Loucy (cell line): ENCODE data around the gene BTBD16.

Experiments
- H2AFZ ChIP-seq: fragments of 200-600 bp; sonication (generic); 2 replicates; pipeline ENCODE4 v1.6.0; 2016; ENCODE audit warnings: antibody characterized with exemption, mild to moderate bottlenecking, low read length, moderate library complexity
- H3F3A ChIP-seq: fragments of 200-600 bp; 2 replicates; pipeline ENCODE4 v1.6.0; 2016; ENCODE audit warnings: antibody characterized with exemption, low read depth, mild to moderate bottlenecking
- H3K27me3 ChIP-seq: fragments of 200-600 bp; sonication (generic); 2 replicates; pipeline ENCODE4 v1.6.1; 2014; ENCODE audit warnings: low read length, mild to moderate bottlenecking; ENCODE audit not compliant: insufficient read depth, poor library complexity, severe bottlenecking
- H3K36me3 ChIP-seq: fragments of 200-600 bp; sonication (generic); 2 replicates; pipeline ENCODE4 v1.6.1; 2016; ENCODE audit warnings: low read length; ENCODE audit not compliant: insufficient read depth
- H3K4me1 ChIP-seq: fragments of 200-600 bp; sonication (generic); 2 replicates; pipeline ENCODE4 v1.5.1; 2014; ENCODE audit warnings: low read length, mild to moderate bottlenecking; ENCODE audit not compliant: insufficient read depth, poor library complexity, severe bottlenecking
- H3K4me2 ChIP-seq: fragments of 200-600 bp; sonication (generic); 2 replicates; pipeline ENCODE4 v1.6.0; 2014; ENCODE audit warnings: antibody characterized with exemption, low read length, low read depth, mild to moderate bottlenecking; ENCODE audit not compliant: poor library complexity, severe bottlenecking
- H3K4me3 ChIP-seq: fragments of 200-600 bp; sonication (generic); 2 replicates; pipeline ENCODE4 v1.5.1; 2014; ENCODE audit warnings: low read length, mild to moderate bottlenecking, mixed read lengths; ENCODE audit not compliant: poor library complexity, severe bottlenecking
- H3K79me2 ChIP-seq: fragments of 200-600 bp; sonication (generic); 2 replicates; pipeline ENCODE4 v1.6.1; 2014; ENCODE audit warnings: low read length; ENCODE audit not compliant: insufficient read depth
- H3K9ac ChIP-seq: fragments of 200-600 bp; sonication (generic); 2 replicates; pipeline ENCODE4 v1.6.0; 2014; ENCODE audit warnings: mild to moderate bottlenecking, low read depth, low read length, moderate library complexity; ENCODE audit not compliant: poor library complexity, severe bottlenecking
- H3K9me2 ChIP-seq: fragments of 200-600 bp; sonication (generic); replicated peaks from 2 replicates; pipeline ENCODE4 v1.6.1; 2016; ENCODE audit warnings: low read depth, low read length, mixed read lengths
- H3K9me3 ChIP-seq: fragments of 200-600 bp; sonication (generic); 2 replicates; pipeline ENCODE4 v1.6.1; 2014; ENCODE audit warnings: mild to moderate bottlenecking, antibody characterized with exemption, low read length, low read depth; ENCODE audit not compliant: insufficient read depth
- H4K20me1 ChIP-seq: fragments of 200-600 bp; sonication (generic); 2 replicates; pipeline ENCODE4 v1.6.0; 2014; ENCODE audit warnings: antibody characterized with exemption, low read length, mild to moderate bottlenecking; ENCODE audit not compliant: insufficient read depth, poor library complexity, severe bottlenecking
- EZH2phosphoT487 ChIP-seq: fragments of 200-600 bp; IDR thresholded peaks from 2 replicates; pipeline ENCODE4 v1.6.1; 2018; ENCODE audit warnings: antibody characterized with exemption, mild to moderate bottlenecking, moderate library complexity, borderline replicate concordance
- TF ChIP-seq, protein P1 (sequence below): fragments of 200-600 bp; sonication (generic); conservative IDR thresholded peaks from 2 replicates; pipeline ENCODE4 v1.5.1; 2014; ENCODE audit warnings: mild to moderate bottlenecking, antibody characterized with exemption, low read length

Gene BTBD16

DNA sequence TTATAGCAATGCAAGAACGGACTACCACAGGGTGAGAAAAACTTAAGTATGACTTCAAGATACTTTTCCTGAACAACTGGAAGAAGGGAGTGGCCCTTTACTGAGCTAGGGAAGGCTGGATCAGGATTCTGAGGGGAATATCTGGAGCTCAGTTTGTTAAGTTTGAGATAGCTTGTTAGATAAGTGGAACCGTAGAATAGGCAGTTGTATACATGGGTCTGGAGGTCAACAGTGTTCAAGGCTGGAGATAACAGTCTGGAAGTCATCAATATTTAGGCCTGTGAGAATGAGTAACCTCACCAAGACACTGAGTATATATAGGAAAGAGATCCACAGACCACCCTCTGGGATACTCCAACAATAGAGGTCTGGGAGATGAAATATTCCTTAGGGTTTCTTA, 110.6 kb downstream of the BTBD16 start:
- H3K9ac ChIP-seq, result no peak overlapping the region
- H3K4me1 ChIP-seq, result no peaks in the 10 kb centered on the region
- no peaks in the 10 kb centered on the region for H3K9me2 ChIP-seq
- no peaks in the 10 kb centered on the region for H3K9me3 ChIP-seq
- H2AFZ ChIP-seq, result no peak overlapping the region
- TF ChIP-seq EZH2phosphoT487, result no peak
- TF ChIP-seq, protein P1, sequence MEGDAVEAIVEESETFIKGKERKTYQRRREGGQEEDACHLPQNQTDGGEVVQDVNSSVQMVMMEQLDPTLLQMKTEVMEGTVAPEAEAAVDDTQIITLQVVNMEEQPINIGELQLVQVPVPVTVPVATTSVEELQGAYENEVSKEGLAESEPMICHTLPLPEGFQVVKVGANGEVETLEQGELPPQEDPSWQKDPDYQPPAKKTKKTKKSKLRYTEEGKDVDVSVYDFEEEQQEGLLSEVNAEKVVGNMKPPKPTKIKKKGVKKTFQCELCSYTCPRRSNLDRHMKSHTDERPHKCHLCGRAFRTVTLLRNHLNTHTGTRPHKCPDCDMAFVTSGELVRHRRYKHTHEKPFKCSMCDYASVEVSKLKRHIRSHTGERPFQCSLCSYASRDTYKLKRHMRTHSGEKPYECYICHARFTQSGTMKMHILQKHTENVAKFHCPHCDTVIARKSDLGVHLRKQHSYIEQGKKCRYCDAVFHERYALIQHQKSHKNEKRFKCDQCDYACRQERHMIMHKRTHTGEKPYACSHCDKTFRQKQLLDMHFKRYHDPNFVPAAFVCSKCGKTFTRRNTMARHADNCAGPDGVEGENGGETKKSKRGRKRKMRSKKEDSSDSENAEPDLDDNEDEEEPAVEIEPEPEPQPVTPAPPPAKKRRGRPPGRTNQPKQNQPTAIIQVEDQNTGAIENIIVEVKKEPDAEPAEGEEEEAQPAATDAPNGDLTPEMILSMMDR, result no peak
- H3K4me3 ChIP-seq, result no peak overlapping the region
- no peak overlapping the region for H3K4me2 ChIP-seq
- no peaks in the 10 kb centered on the region for H3F3A ChIP-seq
- no peaks in the 10 kb centered on the region for H4K20me1 ChIP-seq
- H3K27me3 ChIP-seq, result no peaks in the 10 kb centered on the region
- H3K36me3 ChIP-seq, result no peaks in the 10 kb centered on the region
- no peaks in the 10 kb centered on the region for H3K79me2 ChIP-seq

DNA sequence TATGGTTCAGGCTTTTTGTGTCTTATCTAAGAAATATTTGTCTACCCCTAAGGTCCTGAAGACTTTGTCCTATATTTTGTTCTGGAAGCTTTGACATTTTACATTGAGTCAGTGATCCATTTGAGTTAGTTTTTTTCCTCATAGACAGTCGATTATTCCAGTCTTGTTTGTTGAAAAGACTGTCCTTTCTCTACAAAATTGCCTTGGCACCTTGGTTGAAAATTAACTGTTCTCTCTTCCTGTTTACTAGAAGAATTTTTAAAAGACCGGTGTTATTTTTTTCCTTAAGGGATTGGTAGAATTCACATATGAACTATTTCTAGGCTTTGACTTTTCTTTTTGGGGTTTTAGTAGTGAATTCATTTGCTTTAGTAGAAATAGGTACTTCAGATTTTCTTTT, 115.4 kb downstream of the BTBD16 start:
- Histone ChIP-seq H3K9ac (no peak overlapping the region), H3K4me1 (no peaks in the 10 kb centered on the region), H3K36me3 (no peaks in the 10 kb centered on the region), H3K9me2 (no peaks in the 10 kb centered on the region), H3F3A (no peaks in the 10 kb centered on the region), H3K27me3 (no peaks in the 10 kb centered on the region), H3K4me3 (no peak overlapping the region), H3K4me2 (no peak overlapping the region), H2AFZ (no peak overlapping the region), H4K20me1 (no peaks in the 10 kb centered on the region), H3K79me2 (no peaks in the 10 kb centered on the region), H3K9me3 (no peaks in the 10 kb centered on the region)
- TF ChIP-seq, protein P1, result no peak
- no peak for TF ChIP-seq EZH2phosphoT487

DNA sequence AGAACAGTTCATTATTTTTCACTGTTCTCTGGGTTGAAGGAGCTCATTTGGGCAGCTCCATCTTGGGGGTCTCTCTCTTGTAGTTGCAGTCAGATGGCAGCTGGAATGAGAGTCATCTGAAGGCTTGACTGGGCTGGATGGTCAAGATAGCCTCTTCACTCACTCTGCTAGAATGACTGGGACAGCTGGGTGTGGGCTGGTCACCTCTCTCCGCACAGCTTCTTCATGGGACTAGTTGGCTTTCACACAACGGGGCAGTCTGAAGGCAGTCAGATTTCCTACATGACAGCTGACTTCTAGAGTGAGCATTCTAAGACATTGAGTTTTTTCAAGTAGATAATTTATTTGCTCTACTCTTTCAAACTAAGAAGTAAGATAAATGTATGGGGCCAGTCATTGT, 116.5 kb downstream of the BTBD16 start:
- no peaks in the 10 kb centered on the region for H3K36me3 ChIP-seq
- H3K9me3 ChIP-seq, result no peaks in the 10 kb centered on the region
- H3K4me3 ChIP-seq, result no peak overlapping the region
- no peaks in the 10 kb centered on the region for H3K27me3 ChIP-seq
- H3K79me2 ChIP-seq, result no peaks in the 10 kb centered on the region
- no peaks in the 10 kb centered on the region for H3K9me2 ChIP-seq
- no peak overlapping the region for H3K9ac ChIP-seq
- no peaks in the 10 kb centered on the region for H3K4me1 ChIP-seq
- no peak for TF ChIP-seq EZH2phosphoT487
- TF ChIP-seq, protein P1, result no peak
- H2AFZ ChIP-seq, result no peak overlapping the region
- H4K20me1 ChIP-seq, result no peaks in the 10 kb centered on the region
- H3K4me2 ChIP-seq, result no peak overlapping the region
- H3F3A ChIP-seq, result no peaks in the 10 kb centered on the region
